Neural cell (in vitro differentiated cells): ENCODE results near the gene PPP4R3A. TPM values are rescaled to one million over a fixed set of nuclear protein-coding genes. Genes with fewer than 3 reads are reported as not detected.
"Not testable (repeated sequence)": the region's sequence is repeated elsewhere in the genome, so short reads cannot be mapped to it uniquely, and the experiment has no call there.

Experiments
- H2AFZ ChIP-seq: fragments of 200-600, 300-800 bp; sonication (generic), shearing (Covaris generic); 2 replicates; pipeline ENCODE4 v1.6.0; 2014; ENCODE audit warnings: low read depth, mild to moderate bottlenecking, antibody characterized with exemption, low read length, moderate library complexity
- H3F3A ChIP-seq: fragments of 200-600 bp; shearing (Covaris generic); 2 replicates; pipeline ENCODE4 v1.6.1; 2016; ENCODE audit warnings: mild to moderate bottlenecking, moderate library complexity, mixed read lengths, antibody characterized with exemption, low read length; ENCODE audit not compliant: insufficient read depth, poor library complexity, severe bottlenecking
- H3K27ac ChIP-seq: fragments of 200-600, 300-800 bp; sonication (generic), shearing (Covaris generic); 2 replicates; pipeline ENCODE4 v1.5.1; 2014; ENCODE audit warnings: mild to moderate bottlenecking, low read length, moderate library complexity
- H3K27me3 ChIP-seq: fragments of 300-800, 200-600 bp; sonication (generic), shearing (Covaris generic); 2 replicates; pipeline ENCODE4 v1.6.0; 2014; ENCODE audit warnings: mild to moderate bottlenecking, low read depth, low read length, moderate library complexity; ENCODE audit not compliant: insufficient read depth
- H3K36me3 ChIP-seq: fragments of 300-800, 200-600 bp; sonication (generic), shearing (Covaris generic); 2 replicates; pipeline ENCODE4 v1.5.1; 2014; ENCODE audit warnings: mild to moderate bottlenecking, antibody characterized with exemption, low read length, moderate library complexity; ENCODE audit not compliant: insufficient read depth
- H3K4me2 ChIP-seq: fragments of 300-800, 200-600 bp; sonication (generic), shearing (Covaris generic); 2 replicates; pipeline ENCODE4 v1.6.0; 2014; ENCODE audit warnings: mild to moderate bottlenecking, low read length
- H3K4me3 ChIP-seq: fragments of 300-800, 200-600 bp; sonication (generic), shearing (Covaris generic); 2 replicates; pipeline ENCODE4 v1.5.1; 2014; ENCODE audit warnings: mild to moderate bottlenecking, low read length, moderate library complexity
- H3K79me2 ChIP-seq: fragments of 200-600 bp; shearing (Covaris generic); replicated peaks from 2 replicates; pipeline ENCODE4 v1.6.0; 2014; ENCODE audit warnings: mild to moderate bottlenecking, low read length, moderate library complexity; ENCODE audit not compliant: insufficient read depth
- H3K9ac ChIP-seq: fragments of 300-800, 200-600 bp; sonication (generic), shearing (Covaris generic); 2 replicates; pipeline ENCODE4 v1.6.1; 2016; ENCODE audit warnings: mild to moderate bottlenecking, low read length, mixed read lengths
- H3K9me2 ChIP-seq: fragments of 200-600 bp; shearing (Covaris generic); 2 replicates; pipeline ENCODE4 v1.6.1; 2016; ENCODE audit warnings: mild to moderate bottlenecking, low read length, mixed read lengths; ENCODE audit not compliant: insufficient read depth
- H3K9me3 ChIP-seq: fragments of 200-600, 300-800 bp; sonication (generic), shearing (Covaris generic); 2 replicates; pipeline ENCODE4 v1.6.1; 2016; ENCODE audit warnings: mild to moderate bottlenecking, mixed run types, low read length, moderate library complexity, mixed read lengths
- H4K20me1 ChIP-seq: fragments of 200-600 bp; shearing (Covaris generic); 2 replicates; pipeline ENCODE4 v1.6.1; 2016; ENCODE audit warnings: mild to moderate bottlenecking, mixed run types; ENCODE audit not compliant: insufficient read depth
- EP300 ChIP-seq: fragments of 450-650 bp; conservative IDR thresholded peaks from 2 replicates; pipeline ENCODE4 v1.6.1; 2014; ENCODE audit warnings: antibody characterized with exemption, mild to moderate bottlenecking, moderate library complexity; ENCODE audit not compliant: poor library complexity, severe bottlenecking
- EZH2 ChIP-seq: fragments of 200-600, 300-800 bp; shearing (Covaris generic), sonication (generic); IDR thresholded peaks from 2 replicates; pipeline ENCODE4 v1.6.1; 2014; ENCODE audit warnings: antibody characterized with exemption, low read length, borderline replicate concordance, mild to moderate bottlenecking; ENCODE audit not compliant: insufficient read depth, poor library complexity, severe bottlenecking
- MXI1 ChIP-seq: fragments of 450-650 bp; conservative IDR thresholded peaks from 2 replicates; pipeline ENCODE4 v1.6.1; 2014; ENCODE audit warnings: antibody characterized with exemption, mild to moderate bottlenecking; ENCODE audit not compliant: poor library complexity, severe bottlenecking
- POLR2AphosphoS5 ChIP-seq: IDR thresholded peaks from 2 replicates; pipeline ENCODE4 v1.6.1; 2012
- RAD21 ChIP-seq: fragments of 450-650 bp; conservative IDR thresholded peaks from 2 replicates; pipeline ENCODE4 v1.6.1; 2014; ENCODE audit warnings: antibody characterized with exemption, mild to moderate bottlenecking, moderate library complexity
- SMC3 ChIP-seq: fragments of 450-650 bp; conservative IDR thresholded peaks from 2 replicates; pipeline ENCODE4 v1.6.1; 2014; ENCODE audit warnings: antibody characterized with exemption, mild to moderate bottlenecking, moderate library complexity; ENCODE audit not compliant: poor library complexity
- TAF1 ChIP-seq: IDR thresholded peaks from 2 replicates; pipeline ENCODE4 v1.6.1; 2012; ENCODE audit warnings: low read depth
- polyA plus RNA-seq: library from polyadenylated mRNA; depleted of rRNA; stranded (reverse); fragments of >200 nt; gene quantifications from 2 replicates; pipeline ENCODE4 v1.2.3, GENCODE V29; 2014
- TF ChIP-seq, protein P1 (sequence below): IDR thresholded peaks from 2 replicates; pipeline ENCODE4 v1.6.1; 2012; ENCODE audit warnings: borderline replicate concordance
- TF ChIP-seq, protein P2 (sequence below): fragments of 450-650 bp; IDR thresholded peaks from 2 replicates; pipeline ENCODE4 v1.5.1; 2014; ENCODE audit warnings: antibody characterized with exemption, mild to moderate bottlenecking, moderate library complexity; ENCODE audit not compliant: poor library complexity, severe bottlenecking

Gene PPP4R3A
- polyA plus RNA-seq, 1 donor from 2014 or later = 99.4 TPM

DNA sequence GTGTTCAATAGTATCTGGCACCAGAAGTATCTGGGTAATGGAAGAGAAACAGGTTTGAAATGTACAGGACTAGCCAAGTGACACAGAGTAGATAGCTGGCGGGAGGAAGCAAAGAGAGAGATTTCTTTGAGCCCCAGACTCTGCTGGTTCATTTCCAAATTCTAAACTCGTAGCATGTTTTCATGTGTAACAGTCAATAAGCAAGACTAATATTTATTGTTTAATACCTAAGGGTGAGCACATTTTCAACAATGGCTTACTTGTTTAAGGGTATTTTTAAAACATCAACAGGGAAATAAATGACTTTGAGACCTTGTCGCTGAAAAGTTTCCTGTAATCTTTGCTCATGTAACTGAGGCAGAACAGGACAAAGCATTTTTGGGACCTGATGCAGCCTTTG, 80.7 kb downstream of the PPP4R3A start:
- Histone ChIP-seq H3K4me2 (no peak overlapping the region), H2AFZ (no peak overlapping the region), H3K27ac (no peak overlapping the region), H4K20me1 (no peaks in the 10 kb centered on the region), H3K27me3 (no peaks in the 10 kb centered on the region), H3K9me3 (no peaks in the 10 kb centered on the region), H3K79me2 (no peaks in the 10 kb centered on the region), H3K9ac (no peak overlapping the region), H3K9me2 (no peaks in the 10 kb centered on the region), H3K4me3 (no peak overlapping the region), H3K36me3 (no peaks in the 10 kb centered on the region), H3F3A (no peaks in the 10 kb centered on the region)
- no peak for TF ChIP-seq TAF1
- TF ChIP-seq, protein P1, sequence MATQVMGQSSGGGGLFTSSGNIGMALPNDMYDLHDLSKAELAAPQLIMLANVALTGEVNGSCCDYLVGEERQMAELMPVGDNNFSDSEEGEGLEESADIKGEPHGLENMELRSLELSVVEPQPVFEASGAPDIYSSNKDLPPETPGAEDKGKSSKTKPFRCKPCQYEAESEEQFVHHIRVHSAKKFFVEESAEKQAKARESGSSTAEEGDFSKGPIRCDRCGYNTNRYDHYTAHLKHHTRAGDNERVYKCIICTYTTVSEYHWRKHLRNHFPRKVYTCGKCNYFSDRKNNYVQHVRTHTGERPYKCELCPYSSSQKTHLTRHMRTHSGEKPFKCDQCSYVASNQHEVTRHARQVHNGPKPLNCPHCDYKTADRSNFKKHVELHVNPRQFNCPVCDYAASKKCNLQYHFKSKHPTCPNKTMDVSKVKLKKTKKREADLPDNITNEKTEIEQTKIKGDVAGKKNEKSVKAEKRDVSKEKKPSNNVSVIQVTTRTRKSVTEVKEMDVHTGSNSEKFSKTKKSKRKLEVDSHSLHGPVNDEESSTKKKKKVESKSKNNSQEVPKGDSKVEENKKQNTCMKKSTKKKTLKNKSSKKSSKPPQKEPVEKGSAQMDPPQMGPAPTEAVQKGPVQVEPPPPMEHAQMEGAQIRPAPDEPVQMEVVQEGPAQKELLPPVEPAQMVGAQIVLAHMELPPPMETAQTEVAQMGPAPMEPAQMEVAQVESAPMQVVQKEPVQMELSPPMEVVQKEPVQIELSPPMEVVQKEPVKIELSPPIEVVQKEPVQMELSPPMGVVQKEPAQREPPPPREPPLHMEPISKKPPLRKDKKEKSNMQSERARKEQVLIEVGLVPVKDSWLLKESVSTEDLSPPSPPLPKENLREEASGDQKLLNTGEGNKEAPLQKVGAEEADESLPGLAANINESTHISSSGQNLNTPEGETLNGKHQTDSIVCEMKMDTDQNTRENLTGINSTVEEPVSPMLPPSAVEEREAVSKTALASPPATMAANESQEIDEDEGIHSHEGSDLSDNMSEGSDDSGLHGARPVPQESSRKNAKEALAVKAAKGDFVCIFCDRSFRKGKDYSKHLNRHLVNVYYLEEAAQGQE = no peak
- TF ChIP-seq RAD21 = no peak
- TF ChIP-seq, protein P2, sequence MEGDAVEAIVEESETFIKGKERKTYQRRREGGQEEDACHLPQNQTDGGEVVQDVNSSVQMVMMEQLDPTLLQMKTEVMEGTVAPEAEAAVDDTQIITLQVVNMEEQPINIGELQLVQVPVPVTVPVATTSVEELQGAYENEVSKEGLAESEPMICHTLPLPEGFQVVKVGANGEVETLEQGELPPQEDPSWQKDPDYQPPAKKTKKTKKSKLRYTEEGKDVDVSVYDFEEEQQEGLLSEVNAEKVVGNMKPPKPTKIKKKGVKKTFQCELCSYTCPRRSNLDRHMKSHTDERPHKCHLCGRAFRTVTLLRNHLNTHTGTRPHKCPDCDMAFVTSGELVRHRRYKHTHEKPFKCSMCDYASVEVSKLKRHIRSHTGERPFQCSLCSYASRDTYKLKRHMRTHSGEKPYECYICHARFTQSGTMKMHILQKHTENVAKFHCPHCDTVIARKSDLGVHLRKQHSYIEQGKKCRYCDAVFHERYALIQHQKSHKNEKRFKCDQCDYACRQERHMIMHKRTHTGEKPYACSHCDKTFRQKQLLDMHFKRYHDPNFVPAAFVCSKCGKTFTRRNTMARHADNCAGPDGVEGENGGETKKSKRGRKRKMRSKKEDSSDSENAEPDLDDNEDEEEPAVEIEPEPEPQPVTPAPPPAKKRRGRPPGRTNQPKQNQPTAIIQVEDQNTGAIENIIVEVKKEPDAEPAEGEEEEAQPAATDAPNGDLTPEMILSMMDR = no peak
- no peak for TF ChIP-seq SMC3
- TF ChIP-seq POLR2AphosphoS5 = no peak
- no peak for TF ChIP-seq MXI1
- TF ChIP-seq EZH2 = no peak
- TF ChIP-seq EP300 = no peak

DNA sequence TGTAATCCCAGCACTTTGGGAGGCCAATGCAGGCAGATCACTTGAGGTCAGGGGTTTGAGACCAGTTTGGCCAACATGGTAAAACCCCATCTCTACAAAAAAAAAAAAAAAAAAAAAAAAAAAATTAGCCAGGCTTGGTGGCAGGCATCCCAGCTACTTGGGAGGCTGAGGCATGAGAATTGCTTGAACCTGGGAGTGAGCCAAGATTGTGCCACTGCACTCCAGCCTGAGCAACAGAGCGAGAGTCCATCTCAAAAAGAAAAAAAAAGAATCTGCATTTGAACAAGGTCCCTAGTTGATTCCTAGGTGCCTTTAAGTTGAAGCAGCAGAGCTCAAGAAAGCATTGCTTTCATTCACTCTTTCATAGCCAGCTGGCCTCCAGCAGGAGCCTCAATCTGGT, 81.2 kb downstream of the PPP4R3A start:
- not testable (repeated sequence) for H3K4me2 ChIP-seq, H3K27me3 ChIP-seq, H3K27ac ChIP-seq, H3K36me3 ChIP-seq, H3K9me2 ChIP-seq, H3F3A ChIP-seq, H2AFZ ChIP-seq, H3K9ac ChIP-seq, H3K4me3 ChIP-seq, H3K79me2 ChIP-seq, H3K9me3 ChIP-seq, H4K20me1 ChIP-seq

DNA sequence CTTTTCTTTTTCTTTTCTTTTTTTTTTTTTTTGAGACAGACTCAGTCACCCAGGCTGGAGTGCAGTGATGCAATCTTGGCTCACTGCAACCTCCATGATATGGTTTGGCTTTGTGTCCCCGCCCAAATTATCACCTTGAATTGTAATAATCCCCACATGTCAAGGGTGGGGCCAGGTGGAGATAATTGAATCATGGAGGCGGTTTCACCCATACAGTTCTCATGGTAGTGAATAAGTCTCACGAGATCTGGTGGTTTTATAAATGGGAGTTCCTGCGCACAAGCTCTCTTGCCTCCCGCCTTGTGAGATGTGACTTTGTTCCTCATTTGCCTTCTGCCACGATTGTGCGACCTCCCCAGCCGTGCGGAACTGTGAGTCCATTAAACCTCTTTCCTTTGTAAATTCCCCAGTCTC, 84.6 kb downstream of the PPP4R3A start:
- H4K20me1 ChIP-seq, H3K4me2 ChIP-seq, H3F3A ChIP-seq, H3K36me3 ChIP-seq, H3K9ac ChIP-seq, H3K27ac ChIP-seq, H3K79me2 ChIP-seq, H3K4me3 ChIP-seq, H3K27me3 ChIP-seq, H3K9me2 ChIP-seq, H3K9me3 ChIP-seq, H2AFZ ChIP-seq: not testable (repeated sequence)
